Loucy (cell line): ENCODE data around the gene GIMAP8.

ENCODE experiments used
- H2AFZ ChIP-seq: fragments of 200-600 bp; sonication (generic); 2 replicates; pipeline ENCODE4 v1.6.0; 2016; ENCODE audit warnings: antibody characterized with exemption, mild to moderate bottlenecking, low read length, moderate library complexity
- H3F3A ChIP-seq: fragments of 200-600 bp; 2 replicates; pipeline ENCODE4 v1.6.0; 2016; ENCODE audit warnings: antibody characterized with exemption, low read depth, mild to moderate bottlenecking
- H3K27me3 ChIP-seq: fragments of 200-600 bp; sonication (generic); 2 replicates; pipeline ENCODE4 v1.6.1; 2014; ENCODE audit warnings: low read length, mild to moderate bottlenecking; ENCODE audit not compliant: insufficient read depth, poor library complexity, severe bottlenecking
- H3K36me3 ChIP-seq: fragments of 200-600 bp; sonication (generic); 2 replicates; pipeline ENCODE4 v1.6.1; 2016; ENCODE audit warnings: low read length; ENCODE audit not compliant: insufficient read depth
- H3K4me1 ChIP-seq: fragments of 200-600 bp; sonication (generic); 2 replicates; pipeline ENCODE4 v1.5.1; 2014; ENCODE audit warnings: low read length, mild to moderate bottlenecking; ENCODE audit not compliant: insufficient read depth, poor library complexity, severe bottlenecking
- H3K4me2 ChIP-seq: fragments of 200-600 bp; sonication (generic); 2 replicates; pipeline ENCODE4 v1.6.0; 2014; ENCODE audit warnings: antibody characterized with exemption, low read length, low read depth, mild to moderate bottlenecking; ENCODE audit not compliant: poor library complexity, severe bottlenecking
- H3K4me3 ChIP-seq: fragments of 200-600 bp; sonication (generic); 2 replicates; pipeline ENCODE4 v1.5.1; 2014; ENCODE audit warnings: low read length, mild to moderate bottlenecking, mixed read lengths; ENCODE audit not compliant: poor library complexity, severe bottlenecking
- H3K79me2 ChIP-seq: fragments of 200-600 bp; sonication (generic); 2 replicates; pipeline ENCODE4 v1.6.1; 2014; ENCODE audit warnings: low read length; ENCODE audit not compliant: insufficient read depth
- H3K9ac ChIP-seq: fragments of 200-600 bp; sonication (generic); 2 replicates; pipeline ENCODE4 v1.6.0; 2014; ENCODE audit warnings: mild to moderate bottlenecking, low read depth, low read length, moderate library complexity; ENCODE audit not compliant: poor library complexity, severe bottlenecking
- H3K9me2 ChIP-seq: fragments of 200-600 bp; sonication (generic); replicated peaks from 2 replicates; pipeline ENCODE4 v1.6.1; 2016; ENCODE audit warnings: low read depth, low read length, mixed read lengths
- H3K9me3 ChIP-seq: fragments of 200-600 bp; sonication (generic); 2 replicates; pipeline ENCODE4 v1.6.1; 2014; ENCODE audit warnings: mild to moderate bottlenecking, antibody characterized with exemption, low read length, low read depth; ENCODE audit not compliant: insufficient read depth
- H4K20me1 ChIP-seq: fragments of 200-600 bp; sonication (generic); 2 replicates; pipeline ENCODE4 v1.6.0; 2014; ENCODE audit warnings: antibody characterized with exemption, low read length, mild to moderate bottlenecking; ENCODE audit not compliant: insufficient read depth, poor library complexity, severe bottlenecking
- CTCF ChIP-seq: fragments of 200-600 bp; sonication (generic); conservative IDR thresholded peaks from 2 replicates; pipeline ENCODE4 v1.5.1; 2014; ENCODE audit warnings: mild to moderate bottlenecking, antibody characterized with exemption, low read length
- EZH2phosphoT487 ChIP-seq: fragments of 200-600 bp; IDR thresholded peaks from 2 replicates; pipeline ENCODE4 v1.6.1; 2018; ENCODE audit warnings: antibody characterized with exemption, mild to moderate bottlenecking, moderate library complexity, borderline replicate concordance

GIMAP8 gene

GRCh38 chr7:150417239-150417638, 33.2 kb upstream of the GIMAP8 start:
- Histone ChIP-seq H3K4me3 (no peak overlapping the region), H2AFZ (no peak overlapping the region), H3K9me3 (no peaks in the 10 kb centered on the region), H3K4me1 (peaks cover 7% of the 10 kb centered on the region), H3K79me2 (no peaks in the 10 kb centered on the region), H3K27me3 (no peaks in the 10 kb centered on the region), H3K9me2 (no peaks in the 10 kb centered on the region), H3K36me3 (no peaks in the 10 kb centered on the region), H3K9ac (no peak overlapping the region), H3F3A (no peaks in the 10 kb centered on the region), H4K20me1 (no peaks in the 10 kb centered on the region), H3K4me2 (no peak overlapping the region)
- TF ChIP-seq CTCF: no peak
- no peak for TF ChIP-seq EZH2phosphoT487

DNA sequence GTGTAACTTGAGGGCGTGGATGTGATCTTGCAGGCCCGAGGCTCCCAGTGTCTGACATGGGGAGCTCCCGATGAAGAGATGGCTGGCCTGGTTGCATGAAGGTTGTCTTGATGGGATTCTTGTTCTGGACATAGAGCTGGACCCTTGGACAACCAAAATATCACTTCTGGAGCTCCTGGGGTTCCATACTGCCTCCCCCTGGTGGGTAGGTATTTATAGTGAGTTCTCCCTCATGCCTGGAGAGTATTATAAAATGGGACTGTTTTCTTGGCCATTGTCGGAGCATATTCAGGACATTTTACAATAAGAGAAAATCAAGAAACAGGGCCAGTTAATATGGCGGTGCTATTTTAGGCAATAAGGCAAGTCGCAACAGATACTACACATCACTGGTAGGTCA, 32.6 kb upstream of the GIMAP8 start:
- Histone ChIP-seq H3K27me3 (no peaks in the 10 kb centered on the region), H4K20me1 (no peaks in the 10 kb centered on the region), H3K79me2 (no peaks in the 10 kb centered on the region), H3K36me3 (no peaks in the 10 kb centered on the region), H3K4me2 (no peak overlapping the region), H3F3A (no peaks in the 10 kb centered on the region), H3K9me3 (no peaks in the 10 kb centered on the region), H3K9ac (no peak overlapping the region), H3K4me1 (peaks cover 7% of the 10 kb centered on the region), H3K9me2 (no peaks in the 10 kb centered on the region), H2AFZ (no peak overlapping the region), H3K4me3 (no peak overlapping the region)
- TF ChIP-seq CTCF (peak; percentile 61), EZH2phosphoT487 (no peak)

DNA sequence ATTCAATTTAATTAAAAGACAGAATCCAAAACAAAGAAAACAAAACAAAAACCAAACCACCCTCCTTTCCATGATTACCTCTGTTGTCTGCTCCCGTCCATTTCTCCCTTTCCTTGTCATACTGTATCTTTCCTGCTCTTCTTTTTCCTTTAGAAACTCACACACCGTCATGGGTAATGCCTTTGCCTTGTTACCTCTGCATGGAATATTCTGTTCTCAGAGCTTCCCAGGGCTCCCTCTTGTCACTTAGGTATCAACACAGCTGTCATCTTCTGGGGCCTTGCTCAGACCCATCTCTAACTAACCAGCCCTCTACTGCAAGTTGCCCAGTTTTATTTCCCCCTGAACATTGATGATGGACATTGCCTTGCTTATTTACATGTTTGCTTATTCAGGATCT, 30.2 kb upstream of the GIMAP8 start:
- Histone ChIP-seq H3K4me2 (no peak overlapping the region), H3K27me3 (no peaks in the 10 kb centered on the region), H3K4me3 (no peak overlapping the region), H4K20me1 (no peaks in the 10 kb centered on the region), H3F3A (no peaks in the 10 kb centered on the region), H2AFZ (peak overlapping the region; percentile 93), H3K79me2 (no peaks in the 10 kb centered on the region), H3K9me2 (no peaks in the 10 kb centered on the region), H3K9me3 (no peaks in the 10 kb centered on the region), H3K4me1 (peaks cover 7% of the 10 kb centered on the region), H3K36me3 (no peaks in the 10 kb centered on the region), H3K9ac (no peak overlapping the region)
- TF ChIP-seq CTCF (no peak), EZH2phosphoT487 (no peak)
